UCSD-AML1 (cell line): ENCODE results near the gene TENT4B.

Experiments
- DNase-seq: peaks from one replicate; lab custom pipeline; 2025; ENCODE audit not compliant: unreplicated experiment; lab: John Stamatoyannopoulos, UW

The TENT4B gene

GRCh38 chr16:50269769-50270509 lies 116.8 kb downstream of the TENT4B start:
- DNase-seq = no peak

- no peak for DNase-seq
These were observed 117.5 kb downstream of the TENT4B start for GRCh38 chr16:50270510-50271147.

GRCh38 chr16:50271148-50272041 lies 118.3 kb downstream of the TENT4B start:
- no peak for DNase-seq

GRCh38 chr16:50272111-50272571 lies 119.0 kb downstream of the TENT4B start:
- peak; percentile 31 for DNase-seq

GRCh38 chr16:50272687-50273381 lies 119.7 kb downstream of the TENT4B start:
- no peak for DNase-seq

- no peak for DNase-seq
These were observed 120.2 kb downstream of the TENT4B start for GRCh38 chr16:50273382-50273690.

- DNase-seq = peak; percentile 60
These were observed 120.8 kb downstream of the TENT4B start for GRCh38 chr16:50273888-50274325.

GRCh38 chr16:50274326-50275097 lies 121.4 kb downstream of the TENT4B start:
- DNase-seq = peak; percentile 60

- no peak for DNase-seq
These were observed 122.0 kb downstream of the TENT4B start for GRCh38 chr16:50275098-50275415.

- DNase-seq = no peak
These were observed 122.6 kb downstream of the TENT4B start for GRCh38 chr16:50275428-50276325.

GRCh38 chr16:50276326-50276640 lies 123.2 kb downstream of the TENT4B start:
- DNase-seq = no peak

- no peak for DNase-seq
These were observed 123.9 kb downstream of the TENT4B start for GRCh38 chr16:50276801-50277555.

GRCh38 chr16:50278251-50278650 lies 125.1 kb downstream of the TENT4B start:
- no peak for DNase-seq

- DNase-seq = no peak
These were observed 126.4 kb downstream of the TENT4B start for GRCh38 chr16:50279504-50279865.

GRCh38 chr16:50280932-50281331 lies 127.8 kb downstream of the TENT4B start:
- DNase-seq = no peak
